UCSD-AML1 (cell line): ENCODE results near the gene TNS4.
A peak's percentile ranks its signal among the peaks of the same experiment; 100 is the strongest.

ENCODE experiments used
- DNase-seq: peaks from one replicate; lab custom pipeline; 2025; ENCODE audit not compliant: unreplicated experiment; lab: John Stamatoyannopoulos, UW

TNS4 gene

GRCh38 chr17:40458851-40459482 is 42.5 kb downstream of the TNS4 start:
- DNase-seq: no peak

- DNase-seq: no peak
These were observed 43.2 kb downstream of the TNS4 start for GRCh38 chr17:40457964-40458791.

GRCh38 chr17:40457369-40457768 is 44.1 kb downstream of the TNS4 start:
- DNase-seq: no peak

DNA sequence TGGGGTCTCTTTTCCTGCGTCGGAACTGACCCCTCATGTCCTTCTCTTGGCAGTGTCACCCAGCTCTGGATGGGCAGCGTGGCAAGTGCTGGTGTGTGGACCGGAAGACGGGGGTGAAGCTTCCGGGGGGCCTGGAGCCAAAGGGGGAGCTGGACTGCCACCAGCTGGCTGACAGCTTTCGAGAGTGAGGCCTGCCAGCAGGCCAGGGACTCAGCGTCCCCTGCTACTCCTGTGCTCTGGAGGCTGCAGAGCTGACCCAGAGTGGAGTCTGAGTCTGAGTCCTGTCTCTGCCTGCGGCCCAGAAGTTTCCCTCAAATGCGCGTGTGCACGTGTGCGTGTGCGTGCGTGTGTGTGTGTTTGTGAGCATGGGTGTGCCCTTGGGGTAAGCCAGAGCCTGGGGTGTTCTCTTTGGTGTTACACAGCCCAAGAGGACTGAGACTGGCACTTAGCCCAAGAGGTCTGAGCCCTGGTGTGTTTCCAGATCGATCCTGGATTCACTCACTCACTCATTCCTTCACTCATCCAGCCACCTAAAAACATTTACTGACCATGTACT is 44.9 kb downstream of the TNS4 start:
- no peak for DNase-seq

DNA sequence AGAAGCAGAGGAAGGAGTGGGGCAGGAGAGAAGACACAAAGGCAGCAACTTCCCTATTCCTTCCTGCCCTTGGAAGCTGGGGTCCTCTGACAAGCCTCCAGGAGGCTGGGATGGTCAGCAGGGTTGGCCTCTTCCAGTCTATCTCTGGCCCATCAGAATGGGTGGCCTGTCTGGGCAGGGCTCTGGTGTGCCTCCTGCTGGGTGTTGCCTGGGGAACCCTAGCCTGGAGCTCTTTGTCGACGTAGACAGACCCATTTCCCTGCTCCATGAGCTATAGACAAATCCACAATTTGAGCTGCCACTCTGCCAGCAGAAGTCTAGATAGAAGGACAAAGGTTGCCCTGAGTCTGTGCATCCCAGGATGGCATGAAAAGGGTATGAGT is 46.8 kb downstream of the TNS4 start:
- DNase-seq: no peak

DNA sequence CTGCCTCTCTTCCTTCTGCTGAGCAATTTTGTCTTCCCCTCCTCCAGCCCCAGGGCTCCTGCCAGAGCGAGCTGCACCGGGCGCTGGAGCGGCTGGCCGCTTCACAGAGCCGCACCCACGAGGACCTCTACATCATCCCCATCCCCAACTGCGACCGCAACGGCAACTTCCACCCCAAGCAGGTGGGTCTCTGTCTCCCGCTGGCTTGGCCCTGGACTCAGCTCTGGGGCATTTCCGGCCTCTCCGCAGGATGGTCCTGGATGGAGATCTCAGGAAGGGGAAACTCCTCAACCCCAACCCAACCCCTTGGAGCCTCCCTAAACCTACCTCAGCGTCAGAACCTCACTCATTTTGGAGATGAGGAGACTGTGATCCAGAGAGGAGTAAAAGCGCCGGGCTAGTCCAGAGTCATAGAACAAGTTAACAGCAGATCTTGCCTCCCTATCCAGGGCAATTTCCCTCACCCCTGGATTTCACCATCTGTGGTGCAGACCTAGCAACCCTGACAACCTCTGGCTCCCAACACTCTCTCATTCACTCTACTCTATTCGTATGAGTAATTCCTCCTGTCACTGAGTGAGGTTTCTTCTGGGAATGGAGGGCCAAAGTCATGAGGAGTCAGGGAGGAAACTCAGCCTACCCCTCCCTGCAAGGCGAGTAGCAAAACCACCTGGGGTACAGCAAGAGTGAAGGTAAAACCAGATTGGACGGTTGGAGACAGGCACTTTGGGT is 47.4 kb downstream of the TNS4 start:
- DNase-seq: no peak

DNA sequence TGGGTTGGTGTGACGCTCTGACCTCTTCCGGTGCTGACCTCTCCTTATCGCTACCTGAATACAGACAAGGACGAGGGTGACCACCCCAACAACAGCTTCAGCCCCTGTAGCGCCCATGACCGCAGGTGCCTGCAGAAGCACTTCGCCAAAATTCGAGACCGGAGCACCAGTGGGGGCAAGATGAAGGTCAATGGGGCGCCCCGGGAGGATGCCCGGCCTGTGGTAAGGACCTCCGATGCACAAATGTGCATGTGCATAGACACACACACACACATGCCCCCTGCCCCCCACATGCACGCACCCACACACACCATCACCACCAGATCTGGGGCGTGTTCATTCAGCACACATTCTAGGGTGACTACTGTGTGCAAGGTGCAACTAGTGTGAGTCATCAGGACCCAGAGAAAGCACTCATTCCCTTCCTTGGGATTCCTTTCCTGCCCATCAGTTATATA is 48.5 kb downstream of the TNS4 start:
- no peak for DNase-seq

GRCh38 chr17:40452216-40452787 is 49.1 kb downstream of the TNS4 start:
- no peak for DNase-seq

DNA sequence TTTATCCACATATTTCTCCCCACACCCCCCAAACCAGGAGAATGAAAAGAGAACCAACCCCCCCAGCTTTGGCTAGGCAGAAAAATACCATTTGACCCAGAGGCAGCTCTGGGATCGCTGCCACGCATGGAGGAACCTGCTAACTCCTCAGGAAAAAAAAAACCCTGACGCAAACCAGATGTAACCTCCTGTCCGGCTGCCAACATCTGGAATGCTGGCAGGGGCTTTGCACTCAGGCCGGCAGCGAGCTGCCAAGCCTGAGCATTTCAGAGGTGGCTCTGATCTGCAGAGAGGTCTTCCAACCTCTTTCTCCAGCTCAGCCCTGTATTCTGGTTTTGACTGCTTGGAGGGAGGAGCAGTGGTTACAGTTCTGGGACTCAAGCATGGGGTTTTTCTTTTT is 50.0 kb downstream of the TNS4 start:
- DNase-seq: no peak

DNA sequence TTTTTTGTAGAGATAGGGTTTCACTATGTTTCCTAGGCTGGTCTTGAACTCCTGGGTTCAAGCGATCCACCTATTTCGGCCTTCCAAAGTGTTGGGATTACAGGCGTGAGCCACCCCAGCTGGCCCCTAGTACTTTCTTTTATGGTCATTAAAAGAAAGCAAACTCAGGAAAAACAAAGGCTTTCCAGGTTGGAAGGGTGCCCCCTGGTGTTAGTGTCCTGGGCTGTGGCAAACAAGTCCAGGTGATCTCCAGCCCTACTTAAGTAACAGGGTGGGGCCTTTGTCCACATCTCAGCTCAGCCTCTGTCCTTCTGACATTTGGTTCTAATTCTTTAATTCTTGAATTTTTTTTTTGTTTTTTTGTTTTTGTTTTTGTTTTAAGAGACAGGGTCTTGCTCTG is 51.2 kb downstream of the TNS4 start:
- peak; percentile 47 for DNase-seq

DNA sequence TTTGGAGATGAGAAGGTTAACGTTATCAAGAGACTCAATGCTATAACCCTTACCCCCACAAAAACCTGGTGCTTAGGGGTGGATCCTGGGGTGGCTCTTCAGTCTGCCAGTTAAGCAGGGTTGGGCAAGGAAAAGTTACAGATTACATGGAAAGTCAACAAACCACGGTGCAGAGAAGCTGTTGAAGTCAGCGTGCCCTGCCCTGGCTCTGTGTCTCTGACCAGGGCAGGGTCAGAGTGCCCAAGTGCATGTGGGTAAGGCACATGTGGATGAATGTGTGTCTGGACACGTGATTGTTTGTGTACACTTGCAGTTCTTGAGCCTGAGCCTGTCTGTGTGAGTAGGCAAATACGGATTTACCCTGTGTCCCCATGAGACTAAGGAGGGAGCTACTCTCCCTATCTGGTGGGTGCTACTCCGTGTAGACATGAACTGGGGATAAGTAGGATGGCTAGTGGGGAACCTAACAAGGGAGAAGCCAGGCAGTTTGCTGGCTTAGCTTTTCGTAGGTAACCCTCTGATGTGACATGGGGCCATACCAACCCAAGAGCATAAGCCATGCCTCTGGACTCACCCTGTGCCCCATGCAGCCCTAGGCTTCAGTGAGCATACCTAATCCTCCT is 52.7 kb downstream of the TNS4 start:
- no peak for DNase-seq

GRCh38 chr17:40448213-40448638 is 53.2 kb downstream of the TNS4 start:
- DNase-seq: peak; percentile 58

GRCh38 chr17:40447806-40448205 is 53.6 kb downstream of the TNS4 start:
- DNase-seq: no peak

GRCh38 chr17:40447148-40447644 is 54.2 kb downstream of the TNS4 start:
- no peak for DNase-seq

GRCh38 chr17:40445751-40446468 is 55.5 kb downstream of the TNS4 start:
- no peak for DNase-seq

GRCh38 chr17:40443988-40444899 is 57.2 kb downstream of the TNS4 start:
- no peak for DNase-seq

- DNase-seq: peak; percentile 84
These were observed 58.0 kb downstream of the TNS4 start, which contains the start of gene IGFBP4 for GRCh38 chr17:40443196-40443987. Gene IGFBP4, plus strand, starts transcription at chr17:40443450. Its CDS starts 286 bp downstream, at chr17:40443736.
